Endothelial cell of umbilical vein (primary cell): Measurements from ENCODE around the gene APRT. TPM values are rescaled to one million over a fixed set of nuclear protein-coding genes. Genes with fewer than 3 reads are reported as not detected.

ENCODE experiments used
- BruUV-seq: library from RNA; stranded (reverse); fragments of 400-500 nt; replicated peaks from 2 replicates; lab custom pipeline; 2021; lab: Mats Ljungman, UMichigan
- CTCF ChIA-PET: fragments of 300-600, 350-600 bp; sonication (Branson Sonifier 250); formaldehyde crosslinking; loops from one replicate; lab custom pipeline; 2021; ENCODE audit warnings: antibody characterized with exemption, inconsistent platforms; lab: Charles Lee
- POLR2A ChIA-PET: fragments of 300-600, 350-600 bp; sonication (Branson Sonifier 250); formaldehyde crosslinking; loops from one replicate; lab custom pipeline; 2021; ENCODE audit warnings: antibody characterized with exemption, inconsistent platforms; lab: Charles Lee
- DNase-seq: peaks from one replicate; pipeline ENCODE4 v3.0.0-alpha.2; 2011; ENCODE audit warnings: low read depth, low spot score
- FAIRE-seq: peaks from 2 replicates; lab custom pipeline; 2011; peaks lifted over from hg19 to GRCh38; lab: Jason Lieb, UNC
- H2AFZ ChIP-seq: 2 replicates; pipeline ENCODE4 v1.6.0; 2012; ENCODE audit warnings: low read depth, low read length, control low read depth, inconsistent platforms
- H3K27ac ChIP-seq: 2 replicates; pipeline ENCODE4 v1.5.1; 2011; ENCODE audit warnings: low read depth, mild to moderate bottlenecking, control low read depth, low read length, moderate library complexity; ENCODE audit not compliant: insufficient read depth
- H3K27me3 ChIP-seq, 2 experiments: 2 replicates each; pipeline versions ENCODE4 v1.6.0 to v1.6.1; 2011; ENCODE audit warnings: low read length in 2 of 2, mixed read lengths in 1 of 2; ENCODE audit not compliant: control insufficient read depth in 2 of 2, insufficient read depth in 2 of 2
- H3K36me3 ChIP-seq, 2 experiments: 2 replicates in 1 of 2; 3 replicates in 1 of 2; pipeline ENCODE4 v1.5.1; 2011; ENCODE audit warnings: low read length in 2 of 2, mild to moderate bottlenecking in 1 of 2, moderate library complexity in 1 of 2; ENCODE audit not compliant: control insufficient read depth in 2 of 2, insufficient read depth in 2 of 2; ENCODE audit errors: extremely low read depth in 1 of 2
- H3K4me1 ChIP-seq: 3 replicates; pipeline ENCODE4 v1.5.1; 2011; ENCODE audit warnings: mild to moderate bottlenecking, low read length; ENCODE audit not compliant: control insufficient read depth, insufficient read depth; ENCODE audit errors: extremely low read depth
- H3K4me2 ChIP-seq: 2 replicates; pipeline ENCODE4 v1.6.1; 2011; ENCODE audit warnings: low read length, control low read depth, mixed read lengths; ENCODE audit not compliant: insufficient read depth
- H3K4me3 ChIP-seq, 3 experiments: fragments of 200-600 bp in 1 of 3; sonication (generic), shearing (Covaris generic) in 1 of 3; replicated peaks in 1 of 3; 2 replicates each; pipeline ENCODE4 v1.5.1; 2011 to 2016; ENCODE audit warnings: control low read depth in 3 of 3, low read length in 3 of 3, mild to moderate bottlenecking in 2 of 3, inconsistent platforms in 1 of 3, low read depth in 1 of 3, moderate library complexity in 1 of 3; ENCODE audit not compliant: insufficient read depth in 1 of 3
- H3K79me2 ChIP-seq: 2 replicates; pipeline ENCODE4 v1.6.0; 2012; ENCODE audit warnings: low read length, inconsistent platforms; ENCODE audit not compliant: control insufficient read depth, insufficient read depth
- H3K9ac ChIP-seq: replicated peaks from 2 replicates; pipeline ENCODE3; 2011; ENCODE audit warnings: low read length, control low read depth; ENCODE audit not compliant: insufficient read depth; ENCODE audit errors: extremely low read depth
- H3K9me1 ChIP-seq: replicated peaks from 3 replicates; pipeline ENCODE4 v1.6.0; 2011; ENCODE audit warnings: mild to moderate bottlenecking, low read length; ENCODE audit not compliant: control insufficient read depth, insufficient read depth; ENCODE audit errors: extremely low read depth
- H3K9me3 ChIP-seq: replicated peaks from 2 replicates; pipeline ENCODE4 v1.5.1; 2012; ENCODE audit warnings: low read length, inconsistent platforms; ENCODE audit not compliant: control insufficient read depth, insufficient read depth
- H4K20me1 ChIP-seq: replicated peaks from 2 replicates; pipeline ENCODE3; 2011; ENCODE audit warnings: mild to moderate bottlenecking, low read length; ENCODE audit not compliant: control insufficient read depth, insufficient read depth; ENCODE audit errors: extremely low read depth
- CTCF ChIP-seq, 2 donors: IDR thresholded peaks; 1 replicate in 1 of 2; 2 replicates in 1 of 2; pipeline ENCODE4 v1.5.1; 2011; ENCODE audit warnings: low read length in 2 of 2, mild to moderate bottlenecking in 2 of 2, moderate library complexity in 2 of 2, control low read depth in 1 of 2, inconsistent platforms in 1 of 2, low read depth in 1 of 2; ENCODE audit not compliant: insufficient read depth in 1 of 2; ENCODE audit errors: extremely low read depth in 1 of 2
- EZH2 ChIP-seq: IDR thresholded peaks from 2 replicates; pipeline ENCODE4 v1.6.1; 2012; ENCODE audit warnings: borderline replicate concordance, low read depth, mild to moderate bottlenecking, moderate library complexity, low read length, inconsistent platforms; ENCODE audit not compliant: severe bottlenecking
- FOS ChIP-seq: IDR thresholded peaks from 2 replicates; pipeline ENCODE4 v1.6.1; 2011; ENCODE audit warnings: mild to moderate bottlenecking, low read length, moderate library complexity, borderline replicate concordance; ENCODE audit not compliant: insufficient read depth
- GATA2 ChIP-seq: IDR thresholded peaks from 2 replicates; pipeline ENCODE4 v1.7.0; 2011; ENCODE audit warnings: low read depth, mild to moderate bottlenecking, moderate library complexity, mixed read lengths, low read length; ENCODE audit not compliant: insufficient read length, insufficient read depth
- JUN ChIP-seq: IDR thresholded peaks from 2 replicates; pipeline ENCODE4 v1.6.1; 2011; ENCODE audit warnings: borderline replicate concordance, low read depth; ENCODE audit not compliant: insufficient read length, insufficient read depth
- MYC ChIP-seq: IDR thresholded peaks from one replicate; pipeline ENCODE4 v1.6.1; 2011; ENCODE audit warnings: mild to moderate bottlenecking, low read depth, low read length
- POLR2A ChIP-seq: IDR thresholded peaks from 2 replicates; pipeline ENCODE4 v1.6.1; 2012; ENCODE audit warnings: low read depth, mild to moderate bottlenecking, control low read depth, low read length
- POLR2AphosphoS5 ChIP-seq: IDR thresholded peaks from 2 replicates; pipeline ENCODE4 v1.6.1; 2012; ENCODE audit warnings: low read depth, mild to moderate bottlenecking, control low read depth, low read length, moderate library complexity; ENCODE audit not compliant: insufficient read depth
- dilution Hi-C: fragments of 300-500 bp; cut with MboI; formaldehyde crosslinking; loops from one replicate; pipeline ENCODE4 v1.15.0; 2019; ENCODE audit warnings: low sequenced_read_pairs; ENCODE audit not compliant: extremely low pct_ligation_motif_present
- intact Hi-C: fragments of 100-400 bp; cut with micrococcal nuclease; formaldehyde crosslinking; loops from one replicate; pipeline ENCODE4 v1.10.0; 2022
- polyA plus RNA-seq, 4 experiments: library from polyadenylated mRNA; depleted of rRNA in 3 of 4; stranded (reverse) in 3 of 4; unstranded in 1 of 4; fragments of >200 nt; gene quantifications; 2 replicates each; pipeline versions ENCODE4 v1.2.1 to v1.2.3, GENCODE V29; 2011 to 2012; ENCODE audit warnings: missing spikeins in 1 of 4
- total RNA-seq: library from RNA; stranded (reverse); gene quantifications from 2 replicates; pipeline ENCODE4 v1.2.3, GENCODE V29; 2021
- TF ChIP-seq, protein P1 (sequence below): IDR thresholded peaks from 2 replicates; pipeline ENCODE4 v1.6.1; 2011; ENCODE audit not compliant: insufficient read depth, insufficient read length

Gene APRT
- total and polyA plus RNA-seq, 2 donors (not counting 3 experiments of a cell fraction or from before 2014, with no cell fraction given) = 143 to 152 TPM

- ChIA-PET POLR2A (no interaction called here), CTCF (interaction anchor here (1.4 kb wide), 1 partner anchor 85 kb away, joined by 3 read pairs; no protein-coding TSS in a partner anchor)
- dilution Hi-C loops = no loop called here
- H2AFZ ChIP-seq = no peak overlapping the region
- H3K4me3 ChIP-seq = no peak overlapping the region
- no peaks in the 10 kb centered on the region for H3K4me1 ChIP-seq
- no peak overlapping the region for H3K27ac ChIP-seq
- peaks cover 0 to 3% of the 10 kb centered on the region in 2 experiments for H3K36me3 ChIP-seq
- H3K9me1 ChIP-seq = no peaks in the 10 kb centered on the region
- BruUV-seq = no TSS peak
- H3K27me3 ChIP-seq = no peaks in the 10 kb centered on the region
- H4K20me1 ChIP-seq = no peaks in the 10 kb centered on the region
- no peak overlapping the region for H3K9ac ChIP-seq
- no peak for DNase-seq
- TF ChIP-seq CTCF (IDR thresholded peaks at IDR 0.05; ENCODE audit: extremely low read depth in 1 of 2, insufficient read depth in 1 of 2, low read depth in 1 of 2, low read length in 2 of 2) = no peak
- no peak for TF ChIP-seq MYC
- TF ChIP-seq, protein P1, sequence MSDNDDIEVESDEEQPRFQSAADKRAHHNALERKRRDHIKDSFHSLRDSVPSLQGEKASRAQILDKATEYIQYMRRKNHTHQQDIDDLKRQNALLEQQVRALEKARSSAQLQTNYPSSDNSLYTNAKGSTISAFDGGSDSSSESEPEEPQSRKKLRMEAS = no peak
- TF ChIP-seq POLR2AphosphoS5 = no peak
- no peak for TF ChIP-seq FOS
- TF ChIP-seq POLR2A = no peak
- TF ChIP-seq JUN = no peak
- no peak for TF ChIP-seq GATA2
- no peak for TF ChIP-seq EZH2
- no peaks in the 10 kb centered on the region for H3K9me3 ChIP-seq
- intact Hi-C loops = no loop called here
- no peak overlapping the region for H3K4me2 ChIP-seq
- H3K79me2 ChIP-seq = no peaks in the 10 kb centered on the region
- FAIRE-seq = no peak
Observed at GRCh38 chr16:88822281-88823040, 10.7 kb upstream of the APRT start.
